ENCODE data around the gene ARHGAP40. TPM values are rescaled to one million over a fixed set of nuclear protein-coding genes. Genes with fewer than 3 reads are reported as not detected.

ARHGAP40 gene
- total and polyA plus RNA-seq, 9 of the 15 experiments (the other 6 are each of a cell fraction or from before 2014, with no cell fraction given): not detected

DNA sequence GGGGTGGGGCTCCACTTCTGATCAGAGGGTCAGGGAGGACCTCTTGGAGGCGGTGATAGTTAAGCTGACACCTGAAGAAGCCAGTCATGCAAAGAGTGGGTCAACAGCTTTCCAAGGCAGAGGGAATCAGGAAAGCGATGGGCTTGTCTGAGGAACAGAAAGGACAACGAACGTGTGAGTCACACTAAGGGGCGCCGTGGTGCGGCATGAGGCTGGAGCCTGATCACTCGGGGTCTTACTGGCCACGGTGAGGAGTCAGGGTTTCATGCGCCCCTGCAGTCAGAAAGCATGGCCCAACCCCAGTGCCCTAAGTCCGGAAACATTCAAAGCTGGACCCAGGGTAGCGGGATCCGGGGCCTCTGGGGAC is 72.1 kb downstream of the ARHGAP40 start (continued):
- TF ChIP-seq, protein P1, sequence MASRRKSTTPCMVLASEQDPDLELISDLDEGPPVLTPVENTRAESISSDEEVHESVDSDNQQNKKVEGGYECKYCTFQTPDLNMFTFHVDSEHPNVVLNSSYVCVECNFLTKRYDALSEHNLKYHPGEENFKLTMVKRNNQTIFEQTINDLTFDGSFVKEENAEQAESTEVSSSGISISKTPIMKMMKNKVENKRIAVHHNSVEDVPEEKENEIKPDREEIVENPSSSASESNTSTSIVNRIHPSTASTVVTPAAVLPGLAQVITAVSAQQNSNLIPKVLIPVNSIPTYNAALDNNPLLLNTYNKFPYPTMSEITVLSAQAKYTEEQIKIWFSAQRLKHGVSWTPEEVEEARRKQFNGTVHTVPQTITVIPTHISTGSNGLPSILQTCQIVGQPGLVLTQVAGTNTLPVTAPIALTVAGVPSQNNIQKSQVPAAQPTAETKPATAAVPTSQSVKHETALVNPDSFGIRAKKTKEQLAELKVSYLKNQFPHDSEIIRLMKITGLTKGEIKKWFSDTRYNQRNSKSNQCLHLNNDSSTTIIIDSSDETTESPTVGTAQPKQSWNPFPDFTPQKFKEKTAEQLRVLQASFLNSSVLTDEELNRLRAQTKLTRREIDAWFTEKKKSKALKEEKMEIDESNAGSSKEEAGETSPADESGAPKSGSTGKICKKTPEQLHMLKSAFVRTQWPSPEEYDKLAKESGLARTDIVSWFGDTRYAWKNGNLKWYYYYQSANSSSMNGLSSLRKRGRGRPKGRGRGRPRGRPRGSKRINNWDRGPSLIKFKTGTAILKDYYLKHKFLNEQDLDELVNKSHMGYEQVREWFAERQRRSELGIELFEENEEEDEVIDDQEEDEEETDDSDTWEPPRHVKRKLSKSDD (conservative IDR thresholded peaks at IDR 0.05; ENCODE audit: low read length): no peak
- no peak for TF ChIP-seq NFATC3 (IDR thresholded peaks at IDR 0.05)
- no peak for TF ChIP-seq ZSCAN29 (IDR thresholded peaks at IDR 0.05)
- no peak for TF ChIP-seq STAT5A (IDR thresholded peaks at IDR 0.05; ENCODE audit: borderline replicate concordance, low read length)
- TF ChIP-seq ELK1 (CRISPR knock-in tag; IDR thresholded peaks at IDR 0.05): no peak
- TF ChIP-seq HBP1 (CRISPR knock-in tag; IDR thresholded peaks at IDR 0.05): no peak
- TF ChIP-seq MAZ (CRISPR knock-in tag; conservative IDR thresholded peaks at IDR 0.05 in 1 of 2, IDR thresholded peaks at IDR 0.05 in 1 of 2): no peak
- no peak for TF ChIP-seq ZNF584 (CRISPR knock-in tag; IDR thresholded peaks at IDR 0.05; ENCODE audit: low read depth)
- no peak for TF ChIP-seq MCM7 (IDR thresholded peaks at IDR 0.05)
- no peak for TF ChIP-seq PML (IDR thresholded peaks at IDR 0.05; ENCODE audit: low read length)
- TF ChIP-seq NFYB (IDR thresholded peaks at IDR 0.05; ENCODE audit: extremely low read depth, insufficient read length): no peak
- TF ChIP-seq ZEB2 (IDR thresholded peaks at IDR 0.05): no peak
- TF ChIP-seq MCM2 (IDR thresholded peaks at IDR 0.05; ENCODE audit: low read depth): no peak
- no peak for TF ChIP-seq FOXK2 (conservative IDR thresholded peaks at IDR 0.05 in 1 of 2, IDR thresholded peaks at IDR 0.05 in 1 of 2; ENCODE audit: low read depth in 2 of 2)
- no peak for TF ChIP-seq ZNF586 (CRISPR knock-in tag; conservative IDR thresholded peaks at IDR 0.05)
- no peak for TF ChIP-seq RHOXF2B (CRISPR knock-in tag; conservative IDR thresholded peaks at IDR 0.05)
- no peak for TF ChIP-seq MEF2D (tag; conservative IDR thresholded peaks at IDR 0.05; ENCODE audit: low read depth)
- TF ChIP-seq, protein P2, sequence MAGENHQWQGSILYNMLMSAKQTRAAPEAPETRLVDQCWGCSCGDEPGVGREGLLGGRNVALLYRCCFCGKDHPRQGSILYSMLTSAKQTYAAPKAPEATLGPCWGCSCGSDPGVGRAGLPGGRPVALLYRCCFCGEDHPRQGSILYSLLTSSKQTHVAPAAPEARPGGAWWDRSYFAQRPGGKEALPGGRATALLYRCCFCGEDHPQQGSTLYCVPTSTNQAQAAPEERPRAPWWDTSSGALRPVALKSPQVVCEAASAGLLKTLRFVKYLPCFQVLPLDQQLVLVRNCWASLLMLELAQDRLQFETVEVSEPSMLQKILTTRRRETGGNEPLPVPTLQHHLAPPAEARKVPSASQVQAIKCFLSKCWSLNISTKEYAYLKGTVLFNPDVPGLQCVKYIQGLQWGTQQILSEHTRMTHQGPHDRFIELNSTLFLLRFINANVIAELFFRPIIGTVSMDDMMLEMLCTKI (IDR thresholded peaks at IDR 0.05; ENCODE audit: partially characterized antibody): no peak
- TF ChIP-seq ZNF77 (CRISPR knock-in tag; IDR thresholded peaks at IDR 0.05): 0 out of 2 replicates have a peak, but pooled peaks have one; percentile 23
- no peak for TF ChIP-seq MTA2 (IDR thresholded peaks at IDR 0.05; ENCODE audit: low read depth)
- no peak for TF ChIP-seq RAD51 (IDR thresholded peaks at IDR 0.05; ENCODE audit: borderline replicate concordance, low read depth)
- TF ChIP-seq FOXJ2 (tag; IDR thresholded peaks at IDR 0.05): no peak
- TF ChIP-seq, protein P3, sequence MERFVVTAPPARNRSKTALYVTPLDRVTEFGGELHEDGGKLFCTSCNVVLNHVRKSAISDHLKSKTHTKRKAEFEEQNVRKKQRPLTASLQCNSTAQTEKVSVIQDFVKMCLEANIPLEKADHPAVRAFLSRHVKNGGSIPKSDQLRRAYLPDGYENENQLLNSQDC (CRISPR knock-in tag; IDR thresholded peaks at IDR 0.05): no peak
- no peak for TF ChIP-seq CCNT2 (IDR thresholded peaks at IDR 0.05; ENCODE audit: borderline replicate concordance, extremely low read depth, insufficient read length, low read depth, low read length)

All from K562 (cell line).